Esophagus muscularis mucosa (tissue), 4 donors: ENCODE data around the gene UQCRC1. TPM values are rescaled to one million over a fixed set of nuclear protein-coding genes. Genes with fewer than 3 reads are reported as not detected.

ENCODE experiments used
- DNase-seq: peaks from one replicate; pipeline ENCODE4 v3.0.0-alpha.2; 2017; ENCODE audit errors: extremely low spot score
- H3K27ac ChIP-seq, 4 donors: fragments of 200-600 bp; sonication (generic); replicated peaks in 1 of 4; 1 replicate in 3 of 4; 2 replicates in 1 of 4; pipeline ENCODE4 v1.5.1; 2016 to 2019; ENCODE audit warnings: mild to moderate bottlenecking in 1 of 4
- H3K27me3 ChIP-seq, 4 donors: fragments of 200-600 bp; sonication (generic); one replicate each; pipeline versions ENCODE4 v1.5.1 to v1.6.0; 2016 to 2019
- H3K36me3 ChIP-seq, 4 donors: fragments of 200-600 bp; sonication (generic); one replicate each; pipeline ENCODE4 v1.5.1; 2016 to 2019
- H3K4me1 ChIP-seq, 4 donors: fragments of 200-600 bp; sonication (generic); one replicate each; pipeline ENCODE4 v1.5.1; 2016 to 2019
- H3K4me3 ChIP-seq, 4 donors: fragments of 200-600 bp; sonication (generic); 1 replicate in 2 of 4; 2 replicates in 2 of 4; pipeline ENCODE4 v1.5.1; 2016 to 2019; ENCODE audit warnings: mild to moderate bottlenecking in 4 of 4, moderate library complexity in 1 of 4
- H3K9me3 ChIP-seq, 4 donors: fragments of 200-600 bp; sonication (generic); 1 replicate in 3 of 4; 2 replicates in 1 of 4; pipeline ENCODE4 v1.5.1; 2016 to 2019
- EP300 ChIP-seq: sonication (generic); formaldehyde crosslinking; IDR thresholded peaks from one replicate; pipeline ENCODE4 v1.6.1; 2017; ENCODE audit warnings: antibody characterized with exemption
- POLR2A ChIP-seq: fragments of 450-650 bp; IDR thresholded peaks from one replicate; pipeline ENCODE4 v1.6.1; 2017; ENCODE audit warnings: antibody characterized with exemption, moderate library complexity, mild to moderate bottlenecking, low read depth
- POLR2AphosphoS5 ChIP-seq, 2 donors: sonication (generic); formaldehyde crosslinking; IDR thresholded peaks; one replicate each; pipeline ENCODE4 v1.6.1; 2017; ENCODE audit warnings: antibody characterized with exemption in 2 of 2
- WGBS: methylation state at CpG from one replicate; pipeline ENCODE4 v1.1.5; 2018; 5-methylcytosine and 5-hydroxymethylcytosine counted together
- intact Hi-C: fragments of 100-400 bp; cut with DNase I; formaldehyde crosslinking; loops from one replicate; pipeline ENCODE4 v1.15.1; 2023
- total RNA-seq, 4 donors: library from RNA; depleted of rRNA; stranded (reverse); fragments of >200 nt; gene quantifications; one replicate each; pipeline versions ENCODE4 v1.1.0 to v1.2.1, GENCODE V29; 2016
- TF ChIP-seq, protein P1 (sequence below), 3 experiments: fragments of 200-600 bp in 2 of 3; fragments of 450-650 bp in 1 of 3; sonication (generic) in 2 of 3; IDR thresholded peaks; one replicate each; pipeline ENCODE4 v1.5.1; 2017 to 2019; ENCODE audit warnings: antibody characterized with exemption in 3 of 3, mild to moderate bottlenecking in 2 of 3, moderate library complexity in 1 of 3

UQCRC1 gene
- total RNA-seq, 4 donors from 2014 or later = 265 to 340 (median 295) TPM

- no peaks in the 10 kb centered on the region for H3K36me3 ChIP-seq
- WGBS = 3% methylated on average over 4 of the region's 5 CpGs
- TF ChIP-seq POLR2A (no peak), EP300 (no peak), POLR2AphosphoS5 (IDR thresholded peaks at IDR 0.05) (no peak)
- TF ChIP-seq, protein P1, sequence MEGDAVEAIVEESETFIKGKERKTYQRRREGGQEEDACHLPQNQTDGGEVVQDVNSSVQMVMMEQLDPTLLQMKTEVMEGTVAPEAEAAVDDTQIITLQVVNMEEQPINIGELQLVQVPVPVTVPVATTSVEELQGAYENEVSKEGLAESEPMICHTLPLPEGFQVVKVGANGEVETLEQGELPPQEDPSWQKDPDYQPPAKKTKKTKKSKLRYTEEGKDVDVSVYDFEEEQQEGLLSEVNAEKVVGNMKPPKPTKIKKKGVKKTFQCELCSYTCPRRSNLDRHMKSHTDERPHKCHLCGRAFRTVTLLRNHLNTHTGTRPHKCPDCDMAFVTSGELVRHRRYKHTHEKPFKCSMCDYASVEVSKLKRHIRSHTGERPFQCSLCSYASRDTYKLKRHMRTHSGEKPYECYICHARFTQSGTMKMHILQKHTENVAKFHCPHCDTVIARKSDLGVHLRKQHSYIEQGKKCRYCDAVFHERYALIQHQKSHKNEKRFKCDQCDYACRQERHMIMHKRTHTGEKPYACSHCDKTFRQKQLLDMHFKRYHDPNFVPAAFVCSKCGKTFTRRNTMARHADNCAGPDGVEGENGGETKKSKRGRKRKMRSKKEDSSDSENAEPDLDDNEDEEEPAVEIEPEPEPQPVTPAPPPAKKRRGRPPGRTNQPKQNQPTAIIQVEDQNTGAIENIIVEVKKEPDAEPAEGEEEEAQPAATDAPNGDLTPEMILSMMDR (IDR thresholded peaks at IDR 0.05) = no peak
- intact Hi-C loops = no loop called here
- peak overlapping the region; percentile 64 to 78 (median 74) for H3K27ac ChIP-seq
- peak overlapping the region; percentile 47 to 56 (median 51) for H3K4me3 ChIP-seq
- no peak for DNase-seq
- peaks cover 42 to 61% (median 54%) of the 10 kb centered on the region in 4 donors for H3K4me1 ChIP-seq
- H3K9me3 ChIP-seq = no peaks in the 10 kb centered on the region
- no peaks in the 10 kb centered on the region for H3K27me3 ChIP-seq
Measured at GRCh38 chr3:48560648-48561018, 48.8 kb downstream of the UQCRC1 start.

GRCh38 chr3:48558493-48559134, 50.8 kb downstream of the UQCRC1 start:
- 68% methylated on average over 6 of the region's 6 CpGs for WGBS
- intact Hi-C loops = no loop called here
- DNase-seq = no peak
- TF ChIP-seq POLR2A = no peak
- TF ChIP-seq, protein P1 (IDR thresholded peaks at IDR 0.05) = peak in 1 of 3 experiments; percentile 1
- H3K27ac ChIP-seq = peak overlapping the region; percentile 58 to 77 (median 62)
- no peaks in the 10 kb centered on the region for H3K36me3 ChIP-seq
- H3K4me3 ChIP-seq = no peak overlapping the region
- H3K4me1 ChIP-seq = peaks cover 42 to 57% (median 54%) of the 10 kb centered on the region in 4 donors
- H3K27me3 ChIP-seq = no peaks in the 10 kb centered on the region
- no peaks in the 10 kb centered on the region for H3K9me3 ChIP-seq

GRCh38 chr3:48556796-48557626, 52.4 kb downstream of the UQCRC1 start, which contains the start of gene PFKFB4:
Gene PFKFB4, minus strand, starts transcription at chr3:48556803. Its CDS starts 26 bp downstream, at chr3:48556777.
- no peaks in the 10 kb centered on the region for H3K36me3 ChIP-seq
- intact Hi-C loops = no loop called here
- peak; percentile 100 for DNase-seq
- whole genome bisulfite sequencing = under 1% methylated on average over 28 of the region's 53 CpGs
- no peak for TF ChIP-seq POLR2A
- TF ChIP-seq POLR2AphosphoS5 (IDR thresholded peaks at IDR 0.05) = peak; percentile 66 to 92
- TF ChIP-seq, protein P1 (IDR thresholded peaks at IDR 0.05) = peak in 1 of 3 experiments; percentile 30
- peak within 1 kb of the TSS; percentile 70 to 79 (median 76) for H3K27ac ChIP-seq
- H3K4me3 ChIP-seq = peak within 1 kb of the TSS; percentile 58 to 75 (median 64)
- no peaks in the 10 kb centered on the region for H3K9me3 ChIP-seq
- H3K4me1 ChIP-seq = peaks cover 42 to 57% (median 54%) of the 10 kb centered on the region in 4 donors
- H3K27me3 ChIP-seq = no peaks in the 10 kb centered on the region

DNA sequence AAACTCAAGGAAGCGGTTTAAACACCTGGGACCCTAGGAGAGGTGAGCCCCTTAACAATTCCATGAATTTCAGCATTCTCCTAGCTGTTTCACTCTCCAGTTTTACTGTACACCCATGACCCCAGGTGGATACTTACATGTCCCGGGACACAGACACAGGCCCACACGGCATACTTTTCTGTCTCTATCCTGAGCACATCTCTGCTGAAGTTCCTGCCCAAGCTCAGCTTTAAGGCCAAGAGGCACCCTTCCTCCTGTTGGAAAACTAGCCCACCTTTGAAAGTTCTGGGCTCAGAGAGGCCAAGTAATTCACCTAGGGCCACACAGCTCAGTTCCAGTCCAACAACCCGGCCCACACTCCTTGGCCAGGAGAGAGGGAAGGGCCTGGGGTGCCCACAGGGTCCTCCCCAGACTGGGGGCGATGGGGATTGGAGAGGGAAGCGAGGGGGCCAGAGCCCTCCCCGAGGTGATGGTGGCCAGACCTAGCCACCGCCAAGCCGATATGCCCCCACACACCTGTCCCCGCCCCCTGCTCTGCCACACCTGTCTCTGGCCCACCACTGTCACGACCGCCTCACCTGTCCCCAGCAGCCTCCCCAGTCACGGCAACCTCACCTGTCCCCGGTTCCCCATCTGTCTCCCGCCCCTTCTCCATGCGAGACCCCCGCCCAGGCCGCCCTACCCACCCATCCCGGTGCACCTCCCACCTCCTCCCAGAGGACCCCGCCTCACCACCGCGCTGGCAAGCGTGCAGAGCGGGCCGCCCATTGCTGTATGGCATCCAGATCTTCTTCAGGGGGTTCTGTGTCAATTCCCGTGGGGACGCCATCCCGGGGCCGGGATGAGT, 53.3 kb downstream of the UQCRC1 start:
- intact Hi-C loops = no loop called here
- TF ChIP-seq, protein P1 (IDR thresholded peaks at IDR 0.05) = no peak
- TF ChIP-seq POLR2AphosphoS5 (IDR thresholded peaks at IDR 0.05) (no peak), POLR2A (no peak), EP300 (no peak)
- Histone ChIP-seq H3K4me3 (peak overlapping the region; percentile 58 to 75 (median 64)), H3K36me3 (no peaks in the 10 kb centered on the region), H3K9me3 (no peaks in the 10 kb centered on the region), H3K27ac (peak overlapping the region; percentile 70 to 73 (median 71)), H3K27me3 (no peaks in the 10 kb centered on the region), H3K4me1 (peaks cover 40 to 53% (median 50%) of the 10 kb centered on the region in 4 donors)
- no peak for DNase-seq
- 31% methylated on average over 7 of the region's 29 CpGs for WGBS
